Smooth muscle cell (in vitro differentiated cells): ENCODE results near the gene SPON1. TPM values are rescaled to one million over a fixed set of nuclear protein-coding genes. Genes with fewer than 3 reads are reported as not detected.

Experiments
- DNase-seq: peaks from one replicate; lab custom pipeline; 2025; ENCODE audit not compliant: unreplicated experiment; lab: John Stamatoyannopoulos, UW
- H2AFZ ChIP-seq: fragments of 200-600 bp; sonication (generic); 2 replicates; pipeline ENCODE4 v1.6.0; 2016; ENCODE audit warnings: antibody characterized with exemption, low read depth, mild to moderate bottlenecking
- H3F3A ChIP-seq: fragments of 200-600 bp; sonication (generic); 2 replicates; pipeline ENCODE4 v1.6.0; 2017; ENCODE audit warnings: antibody characterized with exemption, low read depth
- H3K27ac ChIP-seq: fragments of 200-600 bp; sonication (generic); 2 replicates; pipeline ENCODE4 v1.5.1; 2016; ENCODE audit warnings: low read depth, mild to moderate bottlenecking
- H3K27me3 ChIP-seq: fragments of 200-600 bp; sonication (generic); 2 replicates; pipeline ENCODE4 v1.6.1; 2016; ENCODE audit warnings: low read depth, mild to moderate bottlenecking
- H3K36me3 ChIP-seq: fragments of 200-600 bp; sonication (generic); 2 replicates; pipeline ENCODE4 v1.5.1; 2016; ENCODE audit warnings: low read depth
- H3K4me1 ChIP-seq: fragments of 200-600 bp; sonication (generic); 2 replicates; pipeline ENCODE4 v1.5.1; 2016; ENCODE audit warnings: low read depth
- H3K4me2 ChIP-seq: fragments of 200-600 bp; sonication (generic); 2 replicates; pipeline ENCODE4 v1.6.0; 2016; ENCODE audit warnings: mild to moderate bottlenecking
- H3K4me3 ChIP-seq: fragments of 200-600 bp; sonication (generic); 2 replicates; pipeline ENCODE4 v1.5.1; 2016; ENCODE audit warnings: mild to moderate bottlenecking
- H3K79me2 ChIP-seq: fragments of 200-600 bp; sonication (generic); 2 replicates; pipeline ENCODE4 v1.6.0; 2016; ENCODE audit warnings: low read depth, mild to moderate bottlenecking
- H3K9ac ChIP-seq: fragments of 200-600 bp; sonication (generic); 2 replicates; pipeline ENCODE4 v1.6.0; 2016; ENCODE audit warnings: low read depth
- H3K9me3 ChIP-seq: fragments of 200-600 bp; sonication (generic); replicated peaks from 2 replicates; pipeline ENCODE4 v1.5.1; 2016; ENCODE audit warnings: low read depth
- H4K20me1 ChIP-seq: fragments of 200-600 bp; sonication (generic); 2 replicates; pipeline ENCODE4 v1.6.0; 2016; ENCODE audit warnings: low read depth
- CTCF ChIP-seq: fragments of 200-600 bp; sonication (generic); IDR thresholded peaks from 2 replicates; pipeline ENCODE4 v1.5.1; 2017; ENCODE audit warnings: borderline replicate concordance, mild to moderate bottlenecking, antibody characterized with exemption; ENCODE audit not compliant: insufficient read depth, poor library complexity, severe bottlenecking
- WGBS: methylation state at CpG from one replicate; pipeline ENCODE4 v1.1.7; 2016; ENCODE audit warnings: low lambda C conversion rate; 5-methylcytosine and 5-hydroxymethylcytosine counted together
- polyA plus RNA-seq: library from polyadenylated mRNA; unstranded; fragments of >200 nt; fragmentation: Nextera tagmentation; extraction: Ambion mirVana; gene quantifications from 2 replicates; pipeline ENCODE4 v1.2.1, GENCODE V29; 2016
- total RNA-seq: library from RNA; depleted of rRNA; stranded (reverse); fragments of >200 nt; gene quantifications from 2 replicates; pipeline ENCODE4 v1.2.3, GENCODE V29; 2014

The SPON1 gene
- total and polyA plus RNA-seq, 2 experiments from 2014 or later, result 38.0 to 40.6 TPM

- Histone ChIP-seq H3K9me3 (no peaks in the 10 kb centered on the region), H3K4me3 (no peak overlapping the region), H3K27me3 (no peaks in the 10 kb centered on the region), H3K79me2 (peaks cover 2% of the 10 kb centered on the region), H3K36me3 (no peaks in the 10 kb centered on the region), H3F3A (no peaks in the 10 kb centered on the region), H2AFZ (no peak overlapping the region), H3K4me2 (no peak overlapping the region), H3K4me1 (no peaks in the 10 kb centered on the region), H3K9ac (no peak overlapping the region), H4K20me1 (no peaks in the 10 kb centered on the region), H3K27ac (peak overlapping the region; percentile 54)
- TF ChIP-seq CTCF, result no peak
- WGBS, result 80% methylated on average over 7 of the region's 7 CpGs
- no peak for DNase-seq
Measured at GRCh38 chr11:13993096-13993765, 30.7 kb downstream of the SPON1 start.

- H3K9ac ChIP-seq, result no peak overlapping the region
- no peaks in the 10 kb centered on the region for H3F3A ChIP-seq
- H3K27ac ChIP-seq, result no peak overlapping the region
- no peaks in the 10 kb centered on the region for H3K4me1 ChIP-seq
- H3K4me2 ChIP-seq, result no peak overlapping the region
- H3K27me3 ChIP-seq, result no peaks in the 10 kb centered on the region
- 92% methylated on average over 4 of the region's 4 CpGs for WGBS
- DNase-seq, result no peak
- no peaks in the 10 kb centered on the region for H3K36me3 ChIP-seq
- no peak overlapping the region for H3K4me3 ChIP-seq
- no peak for TF ChIP-seq CTCF
- peaks cover 4% of the 10 kb centered on the region for H3K9me3 ChIP-seq
- no peaks in the 10 kb centered on the region for H4K20me1 ChIP-seq
- H3K79me2 ChIP-seq, result no peaks in the 10 kb centered on the region
- no peak overlapping the region for H2AFZ ChIP-seq
Measured at GRCh38 chr11:13997881-13998280, 35.4 kb downstream of the SPON1 start.

GRCh38 chr11:13999704-14000103 is 37.2 kb downstream of the SPON1 start:
- Histone ChIP-seq H3K9me3 (peaks cover 4% of the 10 kb centered on the region), H2AFZ (no peak overlapping the region), H4K20me1 (no peaks in the 10 kb centered on the region), H3K4me1 (no peaks in the 10 kb centered on the region), H3K27ac (no peak overlapping the region), H3K9ac (no peak overlapping the region), H3K36me3 (no peaks in the 10 kb centered on the region), H3K79me2 (no peaks in the 10 kb centered on the region), H3F3A (no peaks in the 10 kb centered on the region), H3K27me3 (no peaks in the 10 kb centered on the region), H3K4me3 (no peak overlapping the region), H3K4me2 (no peak overlapping the region)
- no peak for DNase-seq
- TF ChIP-seq CTCF, result no peak

GRCh38 chr11:14001597-14001996 is 39.1 kb downstream of the SPON1 start:
- WGBS, result 93% methylated on average over 2 of the region's 2 CpGs
- H3K4me2 ChIP-seq, result no peak overlapping the region
- no peaks in the 10 kb centered on the region for H3K4me1 ChIP-seq
- no peaks in the 10 kb centered on the region for H3K79me2 ChIP-seq
- no peak overlapping the region for H3K4me3 ChIP-seq
- H2AFZ ChIP-seq, result no peak overlapping the region
- H3K27ac ChIP-seq, result no peak overlapping the region
- H3K9me3 ChIP-seq, result peaks cover 4% of the 10 kb centered on the region
- H3F3A ChIP-seq, result no peaks in the 10 kb centered on the region
- H4K20me1 ChIP-seq, result no peaks in the 10 kb centered on the region
- H3K9ac ChIP-seq, result no peak overlapping the region
- no peaks in the 10 kb centered on the region for H3K27me3 ChIP-seq
- H3K36me3 ChIP-seq, result no peaks in the 10 kb centered on the region
- TF ChIP-seq CTCF, result no peak
- DNase-seq, result no peak
